Measurements from ENCODE around the gene RETREG1.

Gene RETREG1

GRCh38 chr5:16540421-16540820 is 76.4 kb downstream of the RETREG1 start:
- TF ChIP-seq CTCF (IDR thresholded peaks at IDR 0.05; ENCODE audit: unreplicated experiment in 3 of 3) = no peak
- Mint-ChIP-seq H3K4me3 (no peak overlapping the region), H3K9me3 (no peaks in the 10 kb centered on the region), H3K36me3 (ENCODE audit: low read depth) (no peaks in the 10 kb centered on the region), H3K27ac (peak overlapping the region in 2 of 3 experiments; percentile 37 to 55), H3K27me3 (ENCODE audit: low read depth) (peaks cover 8% of the 10 kb centered on the region), H3K4me1 (peaks cover 57% of the 10 kb centered on the region)

- H3K27me3 Mint-ChIP-seq (ENCODE audit: low read depth) = peaks cover 8% of the 10 kb centered on the region
- TF ChIP-seq CTCF (IDR thresholded peaks at IDR 0.05; ENCODE audit: unreplicated experiment in 3 of 3) = no peak
- H3K9me3 Mint-ChIP-seq = no peaks in the 10 kb centered on the region
- peak overlapping the region in 1 of 3 experiments; percentile 26 for H3K4me3 Mint-ChIP-seq
- H3K27ac Mint-ChIP-seq = peak overlapping the region; percentile 86 to 94 (median 90)
- no peaks in the 10 kb centered on the region for H3K36me3 Mint-ChIP-seq (ENCODE audit: low read depth)
- peaks cover 49% of the 10 kb centered on the region for H3K4me1 Mint-ChIP-seq
Observed at GRCh38 chr5:16539169-16539666, 77.6 kb downstream of the RETREG1 start.

- TF ChIP-seq CTCF (IDR thresholded peaks at IDR 0.05; ENCODE audit: unreplicated experiment in 3 of 3) = no peak
- Mint-ChIP-seq H3K4me3 (peak overlapping the region in 1 of 3 experiments; percentile 43), H3K4me1 (peaks cover 51% of the 10 kb centered on the region), H3K27ac (peak overlapping the region; percentile 86 to 97 (median 94)), H3K36me3 (ENCODE audit: low read depth) (no peaks in the 10 kb centered on the region), H3K9me3 (no peaks in the 10 kb centered on the region), H3K27me3 (ENCODE audit: low read depth) (peaks cover 8% of the 10 kb centered on the region)
Observed at GRCh38 chr5:16538006-16538405, 78.8 kb downstream of the RETREG1 start.

GRCh38 chr5:16536818-16537217 is 80.0 kb downstream of the RETREG1 start:
- no peaks in the 10 kb centered on the region for H3K9me3 Mint-ChIP-seq
- peaks cover 51% of the 10 kb centered on the region for H3K4me1 Mint-ChIP-seq
- no peak overlapping the region for H3K4me3 Mint-ChIP-seq
- peak overlapping the region in 1 of 3 experiments; percentile 49 for H3K27ac Mint-ChIP-seq
- TF ChIP-seq CTCF (IDR thresholded peaks at IDR 0.05; ENCODE audit: unreplicated experiment in 3 of 3) = no peak
- H3K36me3 Mint-ChIP-seq (ENCODE audit: low read depth) = no peaks in the 10 kb centered on the region
- peaks cover 5% of the 10 kb centered on the region for H3K27me3 Mint-ChIP-seq (ENCODE audit: low read depth)

- H3K27me3 Mint-ChIP-seq (ENCODE audit: low read depth) = peaks cover 5% of the 10 kb centered on the region
- no peaks in the 10 kb centered on the region for H3K36me3 Mint-ChIP-seq (ENCODE audit: low read depth)
- peak overlapping the region in 1 of 3 experiments; percentile 46 for H3K4me3 Mint-ChIP-seq
- TF ChIP-seq CTCF (IDR thresholded peaks at IDR 0.05; ENCODE audit: unreplicated experiment in 3 of 3) = no peak
- no peaks in the 10 kb centered on the region for H3K9me3 Mint-ChIP-seq
- H3K4me1 Mint-ChIP-seq = peaks cover 54% of the 10 kb centered on the region
- peak overlapping the region in 2 of 3 experiments; percentile 55 to 67 for H3K27ac Mint-ChIP-seq
Observed at GRCh38 chr5:16536246-16536645, 80.6 kb downstream of the RETREG1 start.

GRCh38 chr5:16534280-16534679 is 82.5 kb downstream of the RETREG1 start:
- peaks cover 41% of the 10 kb centered on the region for H3K4me1 Mint-ChIP-seq
- no peak overlapping the region for H3K27ac Mint-ChIP-seq
- H3K36me3 Mint-ChIP-seq (ENCODE audit: low read depth) = no peaks in the 10 kb centered on the region
- TF ChIP-seq CTCF (IDR thresholded peaks at IDR 0.05; ENCODE audit: unreplicated experiment in 3 of 3) = no peak
- H3K27me3 Mint-ChIP-seq (ENCODE audit: low read depth) = peaks cover 5% of the 10 kb centered on the region
- H3K4me3 Mint-ChIP-seq = no peak overlapping the region
- no peaks in the 10 kb centered on the region for H3K9me3 Mint-ChIP-seq
